CD1c-positive myeloid dendritic cell (primary cell): Measurements from ENCODE around the gene INSYN1.

ENCODE experiments used
- DNase-seq: peaks from one replicate; pipeline ENCODE4 v3.0.0-alpha.2; 2016; ENCODE audit errors: extremely low spot score

INSYN1 gene

DNA sequence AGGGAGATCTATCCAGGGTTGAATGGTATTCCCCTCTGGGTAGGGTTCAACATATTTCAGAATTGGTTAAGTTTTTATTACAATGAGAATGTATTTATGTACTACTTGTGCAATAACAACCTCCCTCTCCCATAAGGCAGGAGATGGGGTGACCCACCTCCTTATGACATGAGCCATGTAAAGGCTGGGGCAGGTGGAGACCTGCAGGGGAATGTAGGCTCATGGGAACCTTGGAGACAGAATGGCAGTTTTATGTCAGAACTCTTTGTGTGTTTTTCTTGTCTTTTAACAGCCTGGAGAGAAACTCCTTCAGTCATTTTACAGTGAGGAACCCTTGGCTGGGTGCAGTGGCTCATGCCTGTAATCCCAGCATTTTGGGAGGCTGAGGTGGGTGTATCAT lies 24.6 kb upstream of the INSYN1 start:
- no peak for DNase-seq

DNA sequence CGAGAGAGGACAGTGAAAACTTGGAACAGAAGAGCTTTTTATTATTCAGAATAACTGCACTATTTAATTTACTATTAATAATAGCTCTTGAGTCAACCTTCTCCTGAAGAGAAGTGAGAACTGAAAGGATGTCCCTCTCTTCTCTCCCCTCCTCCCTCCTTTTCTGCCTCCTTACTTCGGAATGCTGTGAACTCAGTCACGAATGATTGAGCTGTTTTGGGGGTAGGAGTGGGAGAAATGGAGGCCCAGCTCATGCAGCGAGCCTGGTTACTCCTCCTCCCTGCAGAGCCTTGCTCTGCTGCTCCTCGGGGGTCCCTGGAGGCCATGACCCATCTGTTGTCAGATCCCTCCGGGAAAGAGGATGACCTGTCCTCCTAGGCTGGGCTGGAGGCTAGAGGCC lies 20.3 kb upstream of the INSYN1 start:
- DNase-seq, result no peak

DNA sequence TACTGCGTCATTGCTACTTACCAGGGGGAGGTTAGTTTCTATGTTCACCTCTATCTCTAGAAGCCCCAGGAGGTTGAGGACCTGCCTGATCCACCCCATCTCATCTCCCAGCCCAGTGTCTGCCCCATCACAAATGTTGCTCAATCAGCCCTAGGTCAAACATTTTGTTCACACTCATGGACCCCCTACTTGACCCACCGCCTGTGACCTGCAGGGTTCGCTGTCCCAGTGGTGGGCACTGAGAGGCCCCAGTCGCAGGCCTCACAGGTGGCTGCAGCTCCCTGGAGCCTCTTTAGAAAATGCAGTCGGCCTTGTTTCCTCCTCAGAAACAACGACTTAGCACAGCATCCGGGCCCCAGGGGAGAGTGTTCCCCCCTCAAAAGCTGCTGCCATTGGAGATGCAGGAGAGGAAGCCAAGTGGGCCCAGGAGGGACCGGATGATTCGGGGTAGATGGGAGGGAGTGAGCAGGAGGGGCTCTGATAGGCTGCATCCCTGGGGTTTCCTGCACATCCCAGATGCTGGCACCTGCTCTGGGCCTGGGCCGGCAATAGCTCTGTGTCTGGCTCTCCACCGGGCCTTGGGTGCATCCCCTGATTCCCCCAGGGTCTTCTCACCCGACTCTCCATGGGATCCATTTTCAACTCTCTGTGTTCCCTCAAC lies 18.4 kb upstream of the INSYN1 start:
- no peak for DNase-seq

DNA sequence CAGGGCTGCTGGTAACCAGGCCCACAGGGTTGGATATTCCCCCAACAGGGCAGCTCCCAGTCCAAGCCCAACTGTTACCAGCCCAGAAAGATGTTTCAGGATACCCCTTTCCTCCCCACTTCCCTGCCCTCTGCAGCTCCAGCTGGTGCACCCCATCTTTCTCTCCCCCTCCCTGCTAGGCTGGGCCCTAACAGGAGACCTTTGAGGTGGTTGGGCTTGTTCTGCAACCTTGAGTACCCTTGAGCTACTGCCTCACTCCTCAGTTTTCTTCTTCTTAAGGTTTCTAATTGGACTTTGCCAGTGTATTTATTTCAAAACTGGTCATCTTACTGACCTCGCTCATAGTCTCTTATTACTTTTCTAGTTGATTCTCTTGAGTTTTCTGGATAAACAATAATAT lies 16.9 kb upstream of the INSYN1 start:
- DNase-seq, result no peak

DNA sequence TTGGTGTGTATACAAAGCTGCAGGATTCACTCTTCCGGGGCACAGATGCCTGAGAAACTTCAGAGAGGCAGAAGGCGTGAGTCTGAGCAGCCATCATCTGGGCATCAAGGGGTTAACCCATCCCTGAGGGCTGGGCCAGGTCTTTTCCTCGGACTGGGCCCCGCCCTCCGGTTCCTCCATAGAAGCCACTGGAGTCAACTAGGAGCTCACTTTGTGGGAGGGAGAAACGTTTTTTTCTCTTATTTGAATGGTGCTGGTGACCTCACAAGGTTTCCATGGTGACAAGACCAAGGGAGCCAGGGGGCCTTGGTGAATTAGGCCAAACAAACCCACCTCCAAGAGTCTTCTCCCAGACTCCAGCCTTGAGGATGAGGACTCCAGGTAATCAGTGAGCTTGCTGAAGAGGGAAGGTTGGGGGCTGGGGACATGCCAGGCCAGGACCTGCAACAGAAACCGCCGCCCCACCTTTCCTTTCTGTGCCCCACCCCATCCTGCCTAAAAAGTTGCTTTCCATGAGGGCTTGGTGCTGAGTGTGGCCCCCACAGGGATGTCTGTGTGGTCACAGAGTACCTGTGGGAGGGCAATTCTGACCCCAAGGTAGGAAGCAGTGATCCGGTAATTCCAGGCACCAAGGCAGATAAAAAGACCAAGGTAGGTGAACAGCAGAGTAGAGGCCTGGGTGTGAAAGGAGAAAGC lies 14.8 kb upstream of the INSYN1 start:
- DNase-seq, result no peak

DNA sequence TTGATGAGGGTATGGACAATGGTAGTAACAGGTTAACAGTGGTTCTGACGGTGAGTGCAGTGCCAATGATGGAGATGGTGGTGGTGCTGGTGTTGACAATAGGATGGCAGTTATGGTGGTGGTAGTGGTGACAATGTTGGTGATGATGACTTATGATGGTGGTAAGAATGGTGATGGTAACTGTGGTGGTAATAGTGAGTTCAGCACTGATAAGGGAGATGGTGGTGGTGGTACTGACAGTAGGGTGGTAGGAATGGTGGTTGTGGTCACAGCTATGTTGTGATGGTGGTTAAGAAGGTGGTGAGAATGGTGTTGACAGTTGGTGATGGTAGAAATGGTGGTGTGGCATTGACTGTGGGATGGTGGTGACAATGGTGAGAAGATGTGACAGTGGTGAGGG lies 13.4 kb upstream of the INSYN1 start:
- no peak for DNase-seq

DNA sequence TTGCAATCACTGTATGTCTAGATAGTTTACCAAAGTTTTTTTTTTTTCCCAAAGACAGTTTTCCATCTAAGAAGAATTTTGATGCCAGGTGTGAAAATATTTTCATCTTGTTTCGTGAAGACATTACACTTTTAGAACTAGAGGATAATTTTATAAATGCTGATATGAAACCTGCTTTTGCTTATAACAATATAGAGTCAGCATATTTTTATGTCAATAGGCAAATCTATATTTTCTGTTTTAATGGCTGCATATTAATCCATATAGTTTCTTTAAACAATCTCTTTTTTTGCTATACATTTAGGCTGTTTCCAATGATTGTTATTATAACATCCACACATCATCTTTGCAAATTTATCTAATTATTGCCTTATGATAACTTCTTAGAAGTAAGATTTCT lies 12.6 kb upstream of the INSYN1 start:
- DNase-seq, result no peak

DNA sequence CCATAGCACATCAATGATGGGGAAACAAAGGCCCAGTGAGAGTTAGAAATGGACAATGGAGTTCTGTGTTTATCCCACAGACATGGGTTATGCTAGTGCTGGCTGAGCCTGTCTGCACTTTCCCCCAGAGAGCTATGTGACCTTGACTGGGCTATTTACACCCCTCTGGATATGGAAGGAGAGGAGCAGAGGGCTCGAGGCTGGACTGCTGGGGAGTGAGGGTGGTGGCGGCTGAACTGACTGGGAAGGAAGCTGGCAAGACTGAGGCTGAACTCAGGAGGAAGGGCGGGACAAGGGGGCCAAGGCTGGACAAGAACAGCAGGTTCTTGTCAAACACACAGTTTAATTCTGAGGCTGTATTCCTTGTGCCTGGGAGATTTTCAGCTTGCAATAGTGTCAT lies 10.8 kb upstream of the INSYN1 start:
- DNase-seq, result no peak

DNA sequence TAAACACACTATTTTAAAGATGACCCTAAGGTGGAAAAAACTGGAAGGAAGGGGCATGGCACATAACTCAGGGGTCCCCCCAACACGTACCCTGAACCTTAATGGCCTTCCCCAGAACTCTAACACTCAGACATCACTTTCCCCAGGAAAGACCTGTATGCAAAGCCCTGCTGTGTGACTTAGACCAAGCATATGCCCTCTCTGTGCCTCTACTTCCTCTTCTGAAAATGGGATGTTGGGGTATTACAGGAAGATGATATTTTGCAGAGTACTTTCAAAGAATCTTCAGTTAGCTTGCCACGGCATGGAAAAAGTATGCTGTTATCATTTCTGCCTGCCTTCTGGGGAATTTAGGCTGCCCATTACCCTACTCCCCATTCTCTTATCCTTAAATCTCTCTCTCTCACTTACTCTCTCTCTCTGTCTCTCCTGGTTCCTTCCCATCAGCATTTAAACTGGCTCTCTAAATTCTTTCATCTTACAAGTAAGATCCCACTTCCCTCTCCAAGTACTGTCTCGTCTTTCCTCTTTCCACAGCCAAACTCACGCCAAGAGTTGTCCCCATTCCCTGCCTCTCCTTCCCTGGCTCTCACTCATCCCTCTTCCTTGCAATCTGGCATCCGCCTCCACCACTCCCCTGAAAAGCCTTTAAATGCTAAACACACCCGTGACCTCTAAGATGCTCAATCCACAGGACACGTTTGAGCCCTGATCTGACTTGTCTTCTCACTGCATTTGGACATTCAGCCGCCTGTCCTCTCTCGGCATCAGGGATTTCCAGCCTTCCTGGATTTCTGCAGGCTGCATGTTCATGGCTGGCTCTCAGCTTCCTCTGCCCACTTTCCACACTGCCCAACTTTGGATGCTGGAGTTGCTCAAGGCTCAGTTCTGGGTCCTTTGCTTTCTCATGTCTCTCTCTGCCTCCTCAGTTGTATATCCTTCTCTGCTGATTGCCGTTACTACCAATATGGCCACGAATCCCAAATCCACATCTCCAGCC lies 7.5 kb upstream of the INSYN1 start:
- DNase-seq, result no peak

DNA sequence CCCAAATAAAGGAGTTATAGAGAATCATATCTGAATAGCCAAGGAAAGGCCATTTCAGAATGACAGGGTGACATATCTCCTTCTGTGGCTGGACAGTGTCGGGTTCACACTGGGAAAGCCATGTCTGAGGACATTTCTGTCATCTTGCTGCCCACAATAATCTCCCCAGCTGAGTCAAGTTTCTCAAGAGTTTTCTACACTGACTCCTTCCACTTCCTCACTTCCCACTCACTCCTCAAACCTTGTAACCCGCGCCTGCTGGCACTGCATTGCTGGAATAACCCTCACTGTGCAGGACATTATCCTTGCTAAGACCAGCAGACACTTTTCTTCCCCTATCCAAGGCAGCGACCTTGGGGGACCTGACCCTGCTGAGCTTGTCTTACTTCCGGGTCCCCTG lies 5.3 kb upstream of the INSYN1 start:
- peak; percentile 31 for DNase-seq

DNA sequence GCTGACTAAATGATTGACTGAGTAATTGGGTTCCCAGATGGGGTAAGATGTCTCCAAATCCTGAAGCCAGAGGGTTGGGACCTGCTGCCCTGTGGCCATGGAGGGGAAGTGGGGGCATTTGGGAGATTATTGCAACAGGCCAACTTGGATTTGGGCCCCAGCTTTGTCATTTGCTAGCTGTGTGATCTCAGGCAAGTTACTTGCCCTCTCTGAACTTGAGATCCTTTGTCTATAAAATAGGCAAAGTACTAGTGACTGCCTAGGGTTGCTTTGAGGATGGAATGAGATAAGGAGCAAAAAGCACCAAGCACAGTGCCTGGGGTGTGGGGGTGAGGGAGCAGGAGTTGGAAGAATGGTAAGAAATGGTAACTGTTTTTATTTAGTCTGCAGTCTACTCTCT lies 4.4 kb upstream of the INSYN1 start:
- no peak for DNase-seq

DNA sequence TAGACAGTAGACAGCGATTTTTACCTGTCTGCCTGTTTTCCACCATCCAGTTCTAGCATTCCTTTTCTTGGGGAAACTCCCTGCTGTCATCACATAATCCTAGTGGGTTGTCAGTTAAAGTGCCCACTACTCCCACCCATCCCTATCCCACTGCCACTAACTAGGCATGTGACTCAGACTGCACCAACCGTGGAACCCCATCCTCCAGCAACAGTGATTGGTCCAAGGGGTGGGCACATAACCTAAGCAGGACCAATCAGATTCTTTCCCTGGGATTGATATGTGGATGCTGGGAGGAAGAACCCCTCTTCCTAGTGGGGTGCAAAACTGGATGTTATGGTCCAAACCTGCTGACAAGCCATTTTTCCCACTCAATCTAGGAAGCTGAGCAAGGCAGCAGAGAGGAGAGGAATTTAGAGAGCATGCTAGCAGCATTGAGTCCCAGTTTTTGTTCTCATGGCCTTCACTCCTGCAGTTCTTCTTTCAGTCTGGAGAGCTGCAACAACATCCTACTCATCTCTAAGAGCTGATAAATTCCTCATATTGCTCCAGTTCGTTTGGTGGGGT lies 3.9 kb upstream of the INSYN1 start:
- DNase-seq, result no peak

DNA sequence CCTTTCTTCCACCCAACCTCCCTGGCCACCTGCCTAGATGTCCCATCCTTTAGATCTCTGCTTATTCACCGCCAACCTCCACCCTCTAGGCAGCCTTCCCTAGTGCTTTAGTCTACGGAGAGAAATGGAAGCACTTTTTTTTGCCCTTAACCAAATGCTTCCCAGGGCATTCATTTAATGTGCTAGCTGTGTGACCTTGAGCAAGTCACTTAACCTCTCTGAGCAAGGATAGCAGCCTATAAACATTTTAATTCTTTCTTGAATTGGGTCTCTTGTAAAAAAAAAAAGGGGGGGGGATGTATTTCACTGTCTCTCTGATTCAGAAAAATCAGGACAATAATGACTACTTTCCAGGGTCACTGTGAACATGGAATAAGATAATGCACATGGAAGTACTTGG lies 3.2 kb upstream of the INSYN1 start:
- DNase-seq, result no peak

DNA sequence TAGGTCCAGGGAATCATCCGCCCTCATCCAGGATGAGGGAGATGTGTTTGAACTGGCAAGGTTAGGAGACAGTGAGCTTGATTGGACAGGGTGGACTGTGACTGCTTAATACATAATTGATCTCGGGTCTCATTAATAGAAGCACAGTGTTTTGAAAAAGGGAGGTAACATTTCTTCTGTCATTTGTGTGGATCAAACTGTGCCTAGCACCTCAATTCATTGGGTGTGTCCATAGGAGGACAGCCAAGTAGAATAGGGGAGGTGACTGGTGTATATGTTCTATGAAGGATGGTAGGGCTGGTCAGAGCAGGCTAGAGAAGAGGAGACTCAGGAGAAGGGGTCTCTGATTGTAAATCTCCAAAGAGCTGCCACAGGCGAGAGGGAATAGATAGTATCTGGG lies 2.8 kb upstream of the INSYN1 start:
- DNase-seq, result no peak

DNA sequence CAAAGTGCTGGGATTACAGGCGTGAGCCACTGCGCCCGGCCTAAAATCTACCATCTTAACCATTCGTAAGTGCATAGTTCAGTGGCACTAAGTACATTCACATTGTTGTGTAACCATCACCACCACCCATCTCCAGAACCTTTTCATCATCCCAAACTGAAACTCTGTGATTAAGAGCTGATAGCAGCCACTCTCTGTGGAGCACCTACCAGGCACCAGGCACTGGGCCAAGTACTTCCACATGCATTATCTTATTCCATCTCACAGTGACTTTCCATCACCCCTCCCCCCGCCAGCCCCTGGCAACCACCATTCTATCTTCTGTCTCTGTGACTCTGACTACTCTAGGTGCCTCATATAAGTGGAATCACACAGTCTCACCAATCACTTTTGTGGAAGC lies 2.3 kb upstream of the INSYN1 start:
- DNase-seq, result no peak

DNA sequence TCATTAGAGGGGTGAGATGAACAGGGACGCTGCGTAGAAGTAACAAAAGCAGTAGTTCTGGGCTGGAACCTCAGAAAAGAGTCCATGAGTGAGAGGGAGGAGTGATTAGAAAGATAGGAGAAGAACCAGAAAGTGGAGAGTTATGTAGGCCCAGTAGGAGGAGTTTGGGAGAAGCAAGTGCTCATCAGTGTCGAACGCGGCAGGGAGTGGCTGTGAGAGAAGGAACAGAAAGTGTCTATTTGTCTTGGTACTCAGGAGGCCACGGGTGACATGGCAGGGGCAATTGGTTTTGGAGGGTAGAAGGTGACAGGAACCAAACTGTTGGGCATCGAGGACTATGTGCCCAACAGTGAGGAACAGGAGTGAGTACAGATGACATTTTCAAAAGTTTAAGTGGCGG lies 1.3 kb upstream of the INSYN1 start:
- DNase-seq, result no peak

DNA sequence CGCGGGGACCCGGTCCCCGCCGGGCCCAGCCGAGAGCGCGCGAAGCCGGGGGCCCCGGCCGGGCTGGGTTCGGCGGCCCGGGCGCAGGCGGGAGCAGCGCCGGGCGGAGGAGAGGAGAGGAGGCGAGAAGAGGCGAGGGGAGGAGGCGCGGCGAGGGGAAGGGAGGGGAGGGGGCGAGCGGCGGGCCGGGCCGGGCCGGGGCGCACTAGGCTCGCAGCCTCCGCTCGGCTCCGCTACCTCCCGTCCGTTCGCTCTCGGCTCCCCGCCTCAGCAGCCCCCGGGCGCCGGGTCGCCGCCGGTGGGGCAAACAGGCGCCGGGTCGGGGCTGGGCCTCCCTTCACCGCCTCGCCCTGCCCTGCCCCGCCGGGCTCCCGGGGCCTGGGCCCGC lies 351 bp downstream of the INSYN1 start:
- DNase-seq, result no peak

DNA sequence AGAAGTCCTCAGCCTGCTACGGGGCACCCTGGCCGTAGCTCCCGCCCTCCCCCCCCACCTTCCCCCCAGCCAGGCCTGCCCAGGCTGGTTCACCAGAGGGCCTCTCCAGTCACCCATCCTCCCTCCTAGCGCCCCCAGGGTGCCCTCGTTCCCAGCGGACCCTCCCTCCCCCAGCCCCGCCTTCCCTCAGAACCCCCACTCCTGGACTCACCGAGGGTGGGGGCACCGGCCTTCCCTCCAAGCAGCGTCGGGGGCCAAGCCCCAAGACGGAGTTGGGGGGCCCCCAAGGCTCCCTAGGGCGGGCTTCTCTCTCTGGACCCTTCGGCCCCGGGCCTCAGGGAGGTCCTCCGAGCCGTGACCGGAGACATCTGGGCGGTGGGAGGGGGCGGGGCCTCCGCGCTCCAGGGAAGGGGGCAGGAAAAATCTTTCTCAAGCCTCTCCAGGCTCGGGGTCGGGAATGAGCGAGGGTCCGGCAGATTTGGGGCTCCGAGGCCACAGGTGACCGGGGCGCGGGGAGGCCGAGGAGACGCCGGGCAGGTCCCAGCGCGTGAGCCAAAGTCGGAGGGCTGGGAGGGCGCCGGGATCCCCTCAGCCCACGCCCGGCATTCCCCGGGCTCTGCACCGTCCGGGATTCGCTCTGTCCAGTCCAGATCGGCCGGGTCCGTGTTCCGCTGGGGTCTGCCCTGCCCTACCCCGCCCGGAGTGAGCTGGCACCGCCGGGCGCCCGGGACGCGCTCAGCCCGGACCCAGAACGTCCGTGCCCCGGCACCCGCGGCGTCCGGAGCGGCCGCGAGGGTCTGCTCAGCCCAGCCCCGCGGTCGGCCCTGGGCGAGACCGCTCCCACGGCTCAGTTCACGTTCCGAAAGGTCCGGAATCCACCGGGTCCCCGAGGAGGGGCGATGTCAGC lies 999 bp downstream of the INSYN1 start:
- no peak for DNase-seq

DNA sequence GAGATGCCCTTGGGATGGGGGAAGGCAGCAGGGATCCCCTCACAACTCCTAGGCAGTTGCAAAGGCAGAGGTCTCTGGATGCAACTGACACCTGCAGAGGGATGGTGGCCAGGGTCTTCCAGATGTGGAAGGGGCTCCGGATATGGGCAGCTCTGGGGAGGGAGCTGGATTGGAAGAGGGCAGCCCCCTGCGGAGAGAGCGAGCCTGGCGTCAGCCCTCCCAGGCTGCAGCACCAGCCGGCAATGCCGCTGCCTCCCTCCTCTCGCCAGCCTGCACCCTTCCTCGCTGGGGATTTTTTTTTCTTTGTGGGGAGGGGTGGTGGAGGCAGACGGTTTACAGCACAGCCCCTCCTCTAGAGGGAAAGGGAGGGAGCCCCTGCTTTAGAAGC lies 1.6 kb downstream of the INSYN1 start:
- DNase-seq, result no peak

DNA sequence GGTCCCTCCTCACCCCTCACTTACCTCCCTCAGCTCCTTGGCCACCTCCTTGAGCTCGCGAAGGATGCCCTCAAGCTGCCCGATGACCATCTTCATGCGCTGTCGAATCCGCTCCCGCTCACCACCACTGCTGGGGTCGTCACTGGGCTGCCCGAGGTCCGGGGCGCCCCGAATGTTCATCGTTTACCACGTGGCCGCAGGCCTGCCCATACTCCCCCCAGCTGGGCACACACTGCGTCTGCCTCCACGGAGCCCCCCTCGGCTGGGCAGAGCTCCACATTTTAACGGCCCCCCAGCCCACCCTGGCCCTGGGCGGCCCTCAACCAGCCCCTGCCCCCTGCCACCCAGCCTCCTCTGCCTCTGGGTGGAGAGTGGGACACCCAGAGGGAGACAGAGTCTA lies 2.2 kb downstream of the INSYN1 start:
- no peak for DNase-seq

DNA sequence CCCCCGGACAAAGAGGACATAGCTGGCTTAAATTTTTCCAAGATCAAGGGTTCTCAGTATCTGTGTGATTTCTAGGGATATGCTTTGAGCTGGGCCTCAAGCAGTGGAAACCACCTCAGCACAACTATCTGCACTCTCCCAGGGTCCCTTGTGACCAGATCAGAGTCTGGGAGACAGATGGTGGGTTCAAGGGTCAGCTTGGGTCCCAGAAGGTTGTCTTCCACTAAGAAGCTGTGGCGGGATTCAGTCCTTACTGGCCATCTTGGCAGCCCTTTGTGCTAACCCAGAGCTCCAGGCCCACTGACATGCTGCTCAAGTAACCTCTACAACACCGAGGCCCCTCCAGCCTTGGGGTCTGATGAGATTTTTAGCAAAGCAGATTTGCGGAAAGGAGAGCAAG lies 2.7 kb downstream of the INSYN1 start:
- no peak for DNase-seq
